ENCODE results near the gene LRRC10B. TPM values are rescaled to one million over a fixed set of nuclear protein-coding genes. Genes with fewer than 3 reads are reported as not detected.

The LRRC10B gene
- total RNA-seq, 1 experiment from 2014 or later, result 1.1 TPM

DNA sequence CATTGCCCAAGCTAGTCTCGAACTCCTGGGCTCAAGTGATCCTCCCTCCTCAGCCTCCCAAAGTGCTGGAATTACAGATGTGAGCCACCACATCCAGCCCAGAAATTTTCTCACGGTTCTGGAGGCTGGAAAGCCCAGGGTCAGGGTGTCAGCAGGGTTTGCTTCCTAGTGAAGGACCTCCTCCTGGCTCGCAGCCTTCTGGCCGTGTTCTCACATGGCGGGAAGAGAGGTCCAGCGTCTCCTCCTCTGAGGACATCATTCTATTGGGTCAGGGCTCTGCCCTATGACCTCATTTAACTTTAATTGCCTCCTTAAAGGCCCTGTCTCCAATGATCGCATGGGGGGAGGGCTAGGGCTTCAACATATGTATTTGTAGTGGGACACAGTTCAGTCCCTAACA is 40.5 kb upstream of the LRRC10B start:
- Histone ChIP-seq H3K4me3 (no peak overlapping the region), H2AFZ (no peak overlapping the region), H3K4me2 (no peak overlapping the region), H3K27me3 (ENCODE audit: insufficient read depth, low read depth) (no peaks in the 10 kb centered on the region), H3K79me2 (ENCODE audit: low read depth) (no peaks in the 10 kb centered on the region), H3K9me2 (ENCODE audit: insufficient read depth) (no peaks in the 10 kb centered on the region), H3K9me3 (ENCODE audit: insufficient read depth, low read depth) (no peaks in the 10 kb centered on the region), H3K36me3 (ENCODE audit: low read depth) (no peaks in the 10 kb centered on the region), H3F3A (ENCODE audit: insufficient read depth, low read depth) (no peaks in the 10 kb centered on the region; the same call in 1 of the 2 replicates), H4K20me1 (ENCODE audit: insufficient read depth) (no peaks in the 10 kb centered on the region), H3K27ac (no peak overlapping the region), H3K4me1 (replicated peaks; ENCODE audit: insufficient read depth) (no peaks in the 10 kb centered on the region)
- TF ChIP-seq, protein P1, sequence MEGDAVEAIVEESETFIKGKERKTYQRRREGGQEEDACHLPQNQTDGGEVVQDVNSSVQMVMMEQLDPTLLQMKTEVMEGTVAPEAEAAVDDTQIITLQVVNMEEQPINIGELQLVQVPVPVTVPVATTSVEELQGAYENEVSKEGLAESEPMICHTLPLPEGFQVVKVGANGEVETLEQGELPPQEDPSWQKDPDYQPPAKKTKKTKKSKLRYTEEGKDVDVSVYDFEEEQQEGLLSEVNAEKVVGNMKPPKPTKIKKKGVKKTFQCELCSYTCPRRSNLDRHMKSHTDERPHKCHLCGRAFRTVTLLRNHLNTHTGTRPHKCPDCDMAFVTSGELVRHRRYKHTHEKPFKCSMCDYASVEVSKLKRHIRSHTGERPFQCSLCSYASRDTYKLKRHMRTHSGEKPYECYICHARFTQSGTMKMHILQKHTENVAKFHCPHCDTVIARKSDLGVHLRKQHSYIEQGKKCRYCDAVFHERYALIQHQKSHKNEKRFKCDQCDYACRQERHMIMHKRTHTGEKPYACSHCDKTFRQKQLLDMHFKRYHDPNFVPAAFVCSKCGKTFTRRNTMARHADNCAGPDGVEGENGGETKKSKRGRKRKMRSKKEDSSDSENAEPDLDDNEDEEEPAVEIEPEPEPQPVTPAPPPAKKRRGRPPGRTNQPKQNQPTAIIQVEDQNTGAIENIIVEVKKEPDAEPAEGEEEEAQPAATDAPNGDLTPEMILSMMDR (conservative IDR thresholded peaks at IDR 0.05), result no peak
- DNase-seq, result no peak
- CTCF ChIA-PET, result no interaction called here
- POLR2A ChIA-PET (ENCODE audit: unreplicated experiment), result interaction anchor here (0.7 kb wide), 1 partner anchor 626 kb away, joined by 3 read pairs; no protein-coding TSS in a partner anchor
- intact Hi-C loops (cut with micrococcal nuclease; ENCODE audit: unreplicated experiment), result no loop called here
- BruUV-seq (replicated peaks), result no TSS peak

DNA sequence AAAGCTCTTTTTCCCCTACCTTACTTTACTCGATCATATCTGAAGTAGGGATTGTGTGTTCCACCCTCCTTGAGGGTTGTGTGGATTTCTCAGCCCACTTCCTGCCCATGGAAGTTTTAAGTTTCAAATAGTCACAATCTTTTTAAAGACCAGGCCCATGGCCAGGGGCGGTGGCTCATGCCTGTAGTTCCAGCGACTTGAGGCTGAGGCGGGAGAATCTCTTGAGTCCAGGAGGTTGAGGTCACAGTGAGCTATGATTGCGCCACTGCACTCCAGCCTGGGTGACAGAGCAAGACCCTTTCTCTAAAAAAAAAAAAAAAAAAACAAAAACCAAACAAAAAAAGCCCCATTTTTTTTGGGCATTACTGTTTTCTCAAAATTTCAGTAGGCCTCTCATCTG is 36.3 kb upstream of the LRRC10B start:
- intact Hi-C loops (cut with micrococcal nuclease; ENCODE audit: unreplicated experiment), result no loop called here
- no peak overlapping the region for H3K4me3 ChIP-seq
- POLR2A ChIA-PET (ENCODE audit: unreplicated experiment), result no interaction called here
- no peaks in the 10 kb centered on the region for H3K79me2 ChIP-seq (ENCODE audit: low read depth)
- no TSS peak for BruUV-seq (replicated peaks)
- no peaks in the 10 kb centered on the region for H3K27me3 ChIP-seq (ENCODE audit: insufficient read depth, low read depth)
- no peaks in the 10 kb centered on the region for H3K9me2 ChIP-seq (ENCODE audit: insufficient read depth)
- no peak for DNase-seq
- H3K36me3 ChIP-seq (ENCODE audit: low read depth), result no peaks in the 10 kb centered on the region
- CTCF ChIA-PET, result interaction anchor here (0.6 to 0.9 kb wide), 6 partner anchors 9 to 58 kb away, joined by 3 to 10 read pairs (median 4); partner anchors contain the start of gene CPSF7
- no peaks in the 10 kb centered on the region for H4K20me1 ChIP-seq (ENCODE audit: insufficient read depth)
- TF ChIP-seq, protein P1 (conservative IDR thresholded peaks at IDR 0.05), result no peak
- TF ChIP-seq EZH2 (IDR thresholded peaks at IDR 0.05; ENCODE audit: low read depth), result no peak
- no peaks in the 10 kb centered on the region for H3K4me1 ChIP-seq (replicated peaks; ENCODE audit: insufficient read depth)
- no peak overlapping the region for H2AFZ ChIP-seq
- H3K9me3 ChIP-seq (ENCODE audit: insufficient read depth, low read depth), result no peaks in the 10 kb centered on the region
- peaks cover 4% of the 10 kb centered on the region; the same call in 1 of the 2 replicates for H3F3A ChIP-seq (ENCODE audit: insufficient read depth, low read depth)
- H3K27ac ChIP-seq, result no peak overlapping the region
- H3K4me2 ChIP-seq, result no peak overlapping the region

DNA sequence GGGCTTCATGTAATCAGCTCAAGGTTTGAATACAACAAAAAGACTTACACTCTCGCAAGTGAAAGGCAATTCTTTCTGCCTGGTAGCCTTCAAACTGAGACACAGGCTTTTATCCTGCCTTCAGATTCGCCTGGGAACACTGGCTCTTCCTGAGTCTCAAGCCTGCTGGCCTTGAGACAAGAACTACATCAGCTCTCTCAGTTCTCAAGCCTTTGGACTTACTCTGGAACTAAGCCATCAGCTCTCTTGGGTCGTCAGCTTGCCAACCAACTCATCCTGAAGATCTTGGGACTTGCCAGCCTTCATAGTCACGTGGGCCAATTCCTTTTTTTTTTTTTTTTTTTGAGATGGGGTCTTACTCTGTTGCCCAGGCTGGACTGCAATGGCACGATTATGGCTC is 35.7 kb upstream of the LRRC10B start:
- H3F3A ChIP-seq (ENCODE audit: insufficient read depth, low read depth), result peaks cover 4% of the 10 kb centered on the region; the same call in 1 of the 2 replicates
- no peak overlapping the region for H2AFZ ChIP-seq
- no peaks in the 10 kb centered on the region for H3K36me3 ChIP-seq (ENCODE audit: low read depth)
- H3K27ac ChIP-seq, result no peak overlapping the region
- ChIA-PET POLR2A (ENCODE audit: unreplicated experiment) (no interaction called here), CTCF (interaction anchor here (0.6 to 0.7 kb wide), 3 partner anchors 9 to 641 kb away, joined by 3 to 10 read pairs (median 4); no protein-coding TSS in a partner anchor)
- no peaks in the 10 kb centered on the region for H3K9me2 ChIP-seq (ENCODE audit: insufficient read depth)
- H4K20me1 ChIP-seq (ENCODE audit: insufficient read depth), result no peaks in the 10 kb centered on the region
- intact Hi-C loops (cut with micrococcal nuclease; ENCODE audit: unreplicated experiment), result no loop called here
- no peak overlapping the region for H3K4me3 ChIP-seq
- H3K9me3 ChIP-seq (ENCODE audit: insufficient read depth, low read depth), result no peaks in the 10 kb centered on the region
- H3K4me1 ChIP-seq (replicated peaks; ENCODE audit: insufficient read depth), result no peaks in the 10 kb centered on the region
- no peak for DNase-seq
- BruUV-seq (replicated peaks), result no TSS peak
- TF ChIP-seq, protein P1 (conservative IDR thresholded peaks at IDR 0.05), result no peak
- no peak for TF ChIP-seq EZH2 (IDR thresholded peaks at IDR 0.05; ENCODE audit: low read depth)
- H3K79me2 ChIP-seq (ENCODE audit: low read depth), result no peaks in the 10 kb centered on the region
- no peak overlapping the region for H3K4me2 ChIP-seq
- H3K27me3 ChIP-seq (ENCODE audit: insufficient read depth, low read depth), result no peaks in the 10 kb centered on the region

Data from PC-9 (cell line).